K562 (cell line): ENCODE measurements around the gene THG1L. TPM values are rescaled to one million over a fixed set of nuclear protein-coding genes. Genes with fewer than 3 reads are reported as not detected.

ENCODE experiments used
- ATAC-seq: fragments of 200-7000 bp; cut with Tn5 transposase; 3 replicates; pipeline ENCODE4 v1.9.1; 2020; ENCODE audit warnings: moderate library complexity
- BruUV-seq: library from RNA; stranded (reverse); fragments of 400-500 nt; replicated peaks from 2 replicates; lab custom pipeline; 2021; lab: Mats Ljungman, UMichigan
- CTCF ChIA-PET: fragments of 300-600 bp; formaldehyde crosslinking; extraction: SDS; loops from one replicate; lab custom pipeline; 2021; ENCODE audit warnings: low intra/inter-chr PET ratio; lab: Yijun Ruan, JAX
- POLR2A ChIA-PET: fragments of 300-600, 350-650 bp; sonication (Branson Sonifier 250); formaldehyde crosslinking; extraction: SDS; loops from one replicate; lab custom pipeline; 2021; ENCODE audit warnings: antibody characterized with exemption, inconsistent platforms; lab: Yijun Ruan, JAX
- DNase-seq, 4 experiments: peaks; one replicate each; pipeline versions ENCODE4 v3.0.0 to v3.0.0-alpha.2; 2011 to 2018; ENCODE audit warnings: low spot score in 3 of 4, mixed read lengths in 3 of 4; ENCODE audit errors: extremely low read depth in 1 of 4
- FAIRE-seq: peaks from 2 replicates; lab custom pipeline; 2011; peaks lifted over from hg19 to GRCh38; lab: Jason Lieb, UNC
- H2AFZ ChIP-seq: 2 replicates; pipeline ENCODE4 v1.6.0; 2011; ENCODE audit warnings: low read depth, low read length, control low read depth, inconsistent platforms
- H3K27ac ChIP-seq: fragments of 200-600 bp; 3 replicates; pipeline ENCODE4 v1.8.0; 2011; ENCODE audit warnings: low read depth, mild to moderate bottlenecking, control low read depth, inconsistent platforms, low read length, moderate library complexity, mixed read lengths; ENCODE audit errors: extremely low read depth
- H3K27me3 ChIP-seq, 2 experiments: fragments of 300-600 bp in 1 of 2; 2 replicates in 1 of 2; 3 replicates in 1 of 2; pipeline versions ENCODE4 v1.6.0 to v1.8.0; 2011; ENCODE audit warnings: inconsistent platforms in 2 of 2, low read length in 2 of 2, mild to moderate bottlenecking in 1 of 2, mixed read lengths in 1 of 2, moderate library complexity in 1 of 2; ENCODE audit not compliant: control insufficient read depth in 2 of 2, insufficient read depth in 2 of 2
- H3K36me3 ChIP-seq: fragments of 300-600 bp; 3 replicates; pipeline ENCODE4 v1.8.0; 2011; ENCODE audit warnings: mild to moderate bottlenecking, low read length, inconsistent platforms; ENCODE audit not compliant: control insufficient read depth, insufficient read depth
- H3K4me1 ChIP-seq, 2 experiments: fragments of 200-600 bp in 1 of 2; replicated peaks in 1 of 2; 2 replicates in 1 of 2; 3 replicates in 1 of 2; pipeline versions ENCODE4 v1.5.1 to v1.8.0; 2011; ENCODE audit warnings: inconsistent platforms in 2 of 2, low read length in 2 of 2, mild to moderate bottlenecking in 1 of 2, mixed read lengths in 1 of 2, moderate library complexity in 1 of 2; ENCODE audit not compliant: control insufficient read depth in 2 of 2, insufficient read depth in 2 of 2
- H3K4me2 ChIP-seq: 2 replicates; pipeline ENCODE4 v1.6.1; 2011; ENCODE audit warnings: low read length, control low read depth, inconsistent platforms, mixed read lengths; ENCODE audit not compliant: insufficient read depth
- H3K4me3 ChIP-seq: fragments of 200-600 bp; sonication (generic), shearing (Covaris generic); 2 replicates; pipeline ENCODE4 v1.5.1; 2016; ENCODE audit warnings: control low read depth, inconsistent platforms
- H3K79me2 ChIP-seq: fragments of 200-600 bp; 3 replicates; pipeline ENCODE4 v1.8.0; 2011; ENCODE audit warnings: low read length, inconsistent platforms; ENCODE audit not compliant: control insufficient read depth, insufficient read depth
- H3K9ac ChIP-seq, 2 experiments: 2 replicates each; pipeline versions ENCODE4 v1.6.0 to v1.6.1; 2011; ENCODE audit warnings: low read depth in 2 of 2, low read length in 2 of 2, control low read depth in 1 of 2, inconsistent platforms in 1 of 2, mild to moderate bottlenecking in 1 of 2, mixed read lengths in 1 of 2; ENCODE audit not compliant: insufficient read depth in 1 of 2
- H3K9me1 ChIP-seq: one replicate; pipeline ENCODE4 v1.6.0; 2011; ENCODE audit warnings: inconsistent platforms, mild to moderate bottlenecking, low read length, moderate library complexity; ENCODE audit not compliant: control insufficient read depth, insufficient read depth
- H3K9me3 ChIP-seq: replicated peaks from 2 replicates; pipeline ENCODE4 v1.5.1; 2011; ENCODE audit warnings: low read depth, low read length, inconsistent platforms; ENCODE audit not compliant: control insufficient read depth, insufficient read depth
- H4K20me1 ChIP-seq: replicated peaks from 2 replicates; pipeline ENCODE4 v1.6.1; 2011; ENCODE audit warnings: low read length, inconsistent platforms, mixed read lengths; ENCODE audit not compliant: control insufficient read depth, insufficient read depth
- SFPQ ChIP-seq: fragments of 200-400 bp; formaldehyde crosslinking; IDR thresholded peaks from 2 replicates; pipeline ENCODE4 v1.6.1; 2017; ENCODE audit warnings: mild to moderate bottlenecking, low read depth, low read length, moderate library complexity
- ZFP30 ChIP-seq: fragments of 250-450 bp; sonication (Bioruptor Pico); IDR thresholded peaks from 2 replicates; pipeline ENCODE4 v1.8.0; 2022; ENCODE audit warnings: moderate library complexity, mild to moderate bottlenecking, inconsistent platforms, borderline replicate concordance
- WGBS: fragments of 100-300 bp; shearing (Covaris generic); methylation state at CpG from one replicate; pipeline ENCODE4 v1.1.6; 2016; ENCODE audit warnings: low coverage, mixed read lengths; ENCODE audit not compliant: insufficient coverage; ENCODE audit errors: missing lambda C conversion rate; 5-methylcytosine and 5-hydroxymethylcytosine counted together
- in situ Hi-C: fragments of 300-500 bp; cut with MboI; formaldehyde crosslinking; loops from 4 replicates; pipeline ENCODE4 v1.15.0; 2018; ENCODE audit warnings: inconsistent platforms, mixed read lengths
- intact Hi-C: fragments of 100-400 bp; cut with micrococcal nuclease; formaldehyde crosslinking; loops from 2 replicates; pipeline ENCODE4 v1.14.2; 2022
- polyA plus RNA-seq, 8 experiments: library from polyadenylated mRNA; depleted of rRNA in 4 of 8; stranded (reverse) in 5 of 8; unstranded in 3 of 8; fragments of >200 nt; fragmentation: Nextera tagmentation in 2 of 8; fragmentation: Illumina TruSeq in 1 of 8; extraction: Ambion mirVana in 2 of 8; extraction: Trizol in 1 of 8; gene quantifications; 2 replicates each; pipeline versions ENCODE4 v1.2.1 to v1.2.3, GENCODE V29; 2011 to 2014; ENCODE audit warnings: inconsistent platforms in 1 of 8, missing spikeins in 1 of 8
- total RNA-seq, 7 experiments: library from RNA; depleted of rRNA in 6 of 7; stranded (reverse); fragments of >200 nt in 6 of 7; fragmentation: Illumina TruSeq in 2 of 7; extraction: Trizol in 2 of 7; gene quantifications; 2 replicates each; pipeline versions ENCODE4 v1.2.1 to v1.2.3, GENCODE V29; 2011 to 2021; ENCODE audit warnings: low replicate concordance in 1 of 7

Gene THG1L
- total and polyA plus RNA-seq, 9 of the 15 experiments (the other 6 are each of a cell fraction or from before 2014, with no cell fraction given), result 21.8 to 40.7 (median 28.0) TPM

DNA sequence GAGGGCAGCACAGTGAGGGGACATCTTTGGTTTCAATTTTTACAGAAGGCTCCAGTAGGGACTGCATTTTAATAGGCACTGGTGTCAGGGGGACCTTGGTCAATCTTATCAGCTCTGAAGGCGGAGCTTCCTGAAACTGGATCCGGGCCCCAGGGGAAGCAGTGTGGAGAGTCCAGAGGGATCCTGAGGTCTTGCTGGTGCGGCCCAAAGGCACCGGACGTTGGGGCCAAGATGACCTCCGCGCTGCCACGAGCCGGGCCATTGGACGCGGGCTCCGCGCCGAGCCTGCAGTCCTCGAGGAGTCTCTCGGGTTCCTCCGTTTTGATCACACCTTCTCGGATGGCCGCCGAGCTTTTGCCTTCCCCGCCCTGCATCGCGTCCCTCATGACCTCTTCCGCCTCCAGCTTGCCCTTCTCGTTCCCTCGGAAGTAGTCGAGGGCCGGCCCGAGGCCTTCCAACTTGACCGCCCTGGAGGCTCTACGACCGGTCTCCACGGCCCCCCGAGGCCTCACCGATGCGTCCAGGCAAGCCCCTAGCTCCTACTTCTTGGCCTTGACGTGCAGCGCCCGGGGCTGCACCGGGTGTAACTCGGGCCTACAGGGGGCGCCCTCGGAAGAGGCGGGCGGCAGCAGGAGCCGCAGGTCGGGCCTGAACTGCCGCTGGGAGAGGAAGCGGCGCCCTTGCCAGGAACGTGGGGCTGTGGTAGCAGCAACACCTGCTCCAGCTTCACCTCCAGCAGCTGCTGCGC, 41.1 kb upstream of the THG1L start:
- Histone ChIP-seq H4K20me1 (no peaks in the 10 kb centered on the region), H3K79me2 (no peaks in the 10 kb centered on the region), H3K9ac (no peak overlapping the region), H3K9me1 (no peaks in the 10 kb centered on the region), H3K9me3 (no peaks in the 10 kb centered on the region), H3K4me1 (peaks cover 0 to 8% of the 10 kb centered on the region in 2 experiments; a peak in 2 of 5 replicates), H3K27me3 (no peaks in the 10 kb centered on the region), H3K36me3 (no peaks in the 10 kb centered on the region), H3K27ac (no peak overlapping the region), H3K4me3 (no peak overlapping the region), H2AFZ (no peak overlapping the region), H3K4me2 (no peak overlapping the region)
- intact Hi-C loops, result no loop called here
- ChIA-PET POLR2A (interaction anchor here (0.6 kb wide), 2 partner anchors 17 to 84 kb away, joined by 3 read pairs; no protein-coding TSS in a partner anchor), CTCF (no interaction called here)
- in situ Hi-C loops, result no loop called here
- WGBS, result 77% methylated on average over 23 of the region's 52 CpGs
- ATAC-seq, result no peak; the same call in 2 of the 3 replicates
- no TSS peak for BruUV-seq
- TF ChIP-seq SFPQ (no peak), ZFP30 (CRISPR knock-in tag) (no peak)
- FAIRE-seq, result no peak
- DNase-seq, result no peak
